Body of pancreas (tissue), 4 donors: ENCODE measurements around the gene PLEK2. TPM values are rescaled to one million over a fixed set of nuclear protein-coding genes. Genes with fewer than 3 reads are reported as not detected.

Source experiments
- ATAC-seq: fragments of 150-250 bp; one replicate; pipeline ENCODE4 v1.9.1; 2016
- DNase-seq, 4 donors: peaks; one replicate each; pipeline ENCODE4 v3.0.0-alpha.2; 2019
- H3K27ac ChIP-seq, 4 donors: fragments of 200-600 bp; sonication (generic); 1 replicate in 3 of 4; 2 replicates in 1 of 4; pipeline versions ENCODE4 v1.5.1 to v1.6.1; 2016 to 2019; ENCODE audit warnings: mild to moderate bottlenecking in 1 of 4, mixed read lengths in 1 of 4, moderate library complexity in 1 of 4
- H3K27me3 ChIP-seq, 2 donors: fragments of 200-600 bp; sonication (generic); one replicate each; pipeline ENCODE4 v1.6.0; 2016; ENCODE audit warnings: mild to moderate bottlenecking in 1 of 2
- H3K36me3 ChIP-seq, 2 donors: fragments of 200-600 bp; sonication (generic); replicated peaks in 1 of 2; 2 replicates each; pipeline ENCODE4 v1.5.1; 2016; ENCODE audit warnings: low read depth in 2 of 2; ENCODE audit not compliant: insufficient read depth in 1 of 2
- H3K4me1 ChIP-seq: fragments of 200-600 bp; sonication (generic); one replicate; pipeline ENCODE4 v1.6.0; 2016
- H3K4me3 ChIP-seq, 2 donors: fragments of 200-600 bp; sonication (generic); 1 replicate in 1 of 2; 2 replicates in 1 of 2; pipeline ENCODE4 v1.5.1; 2016 to 2019
- H3K9me3 ChIP-seq, 3 donors: fragments of 200-600 bp; sonication (generic); 1 replicate in 2 of 3; 2 replicates in 1 of 3; pipeline ENCODE4 v1.5.1; 2016
- POLR2A ChIP-seq, 3 donors: fragments of 450-650 bp; IDR thresholded peaks; one replicate each; pipeline ENCODE4 v1.6.1; 2016; ENCODE audit warnings: antibody characterized with exemption in 3 of 3, mild to moderate bottlenecking in 2 of 3
- WGBS, 2 donors: methylation state at CpG; one replicate each; pipeline ENCODE4 v1.1.5; 2017; 5-methylcytosine and 5-hydroxymethylcytosine counted together
- intact Hi-C: fragments of 100-400 bp; cut with DNase I; formaldehyde crosslinking; loops from one replicate; pipeline ENCODE4 v1.15.1; 2023
- total RNA-seq, 2 donors: library from RNA; depleted of rRNA; stranded (reverse); fragments of >200 nt; gene quantifications; one replicate each; pipeline ENCODE4 v1.1.0, GENCODE V29; 2016
- TF ChIP-seq, protein P1 (sequence below), 7 experiments: fragments of 450-650 bp in 4 of 7; fragments of 200-600 bp in 3 of 7; sonication (generic) in 3 of 7; IDR thresholded peaks; one replicate each; pipeline ENCODE4 v1.5.1; 2016 to 2019; ENCODE audit warnings: antibody characterized with exemption in 7 of 7

Gene PLEK2
- total RNA-seq, 2 donors from 2014 or later = 7.5 to 9.2 TPM

- Histone ChIP-seq H3K9me3 (no peaks in the 10 kb centered on the region), H3K4me1 (no peaks in the 10 kb centered on the region), H3K36me3 (no peaks in the 10 kb centered on the region), H3K4me3 (no peak overlapping the region), H3K27me3 (no peaks in the 10 kb centered on the region), H3K27ac (no peak overlapping the region)
- DNase-seq (no peak), ATAC-seq (no peak)
- WGBS, 2 donors = 89 to 93% methylated on average over 9 of the region's 9 CpGs
- intact Hi-C loops = no loop called here
- TF ChIP-seq POLR2A (IDR thresholded peaks at IDR 0.05) = no peak
- TF ChIP-seq, protein P1, sequence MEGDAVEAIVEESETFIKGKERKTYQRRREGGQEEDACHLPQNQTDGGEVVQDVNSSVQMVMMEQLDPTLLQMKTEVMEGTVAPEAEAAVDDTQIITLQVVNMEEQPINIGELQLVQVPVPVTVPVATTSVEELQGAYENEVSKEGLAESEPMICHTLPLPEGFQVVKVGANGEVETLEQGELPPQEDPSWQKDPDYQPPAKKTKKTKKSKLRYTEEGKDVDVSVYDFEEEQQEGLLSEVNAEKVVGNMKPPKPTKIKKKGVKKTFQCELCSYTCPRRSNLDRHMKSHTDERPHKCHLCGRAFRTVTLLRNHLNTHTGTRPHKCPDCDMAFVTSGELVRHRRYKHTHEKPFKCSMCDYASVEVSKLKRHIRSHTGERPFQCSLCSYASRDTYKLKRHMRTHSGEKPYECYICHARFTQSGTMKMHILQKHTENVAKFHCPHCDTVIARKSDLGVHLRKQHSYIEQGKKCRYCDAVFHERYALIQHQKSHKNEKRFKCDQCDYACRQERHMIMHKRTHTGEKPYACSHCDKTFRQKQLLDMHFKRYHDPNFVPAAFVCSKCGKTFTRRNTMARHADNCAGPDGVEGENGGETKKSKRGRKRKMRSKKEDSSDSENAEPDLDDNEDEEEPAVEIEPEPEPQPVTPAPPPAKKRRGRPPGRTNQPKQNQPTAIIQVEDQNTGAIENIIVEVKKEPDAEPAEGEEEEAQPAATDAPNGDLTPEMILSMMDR (IDR thresholded peaks at IDR 0.05) = no peak
Measured at GRCh38 chr14:67397536-67397935, 14.4 kb downstream of the PLEK2 start.

DNA sequence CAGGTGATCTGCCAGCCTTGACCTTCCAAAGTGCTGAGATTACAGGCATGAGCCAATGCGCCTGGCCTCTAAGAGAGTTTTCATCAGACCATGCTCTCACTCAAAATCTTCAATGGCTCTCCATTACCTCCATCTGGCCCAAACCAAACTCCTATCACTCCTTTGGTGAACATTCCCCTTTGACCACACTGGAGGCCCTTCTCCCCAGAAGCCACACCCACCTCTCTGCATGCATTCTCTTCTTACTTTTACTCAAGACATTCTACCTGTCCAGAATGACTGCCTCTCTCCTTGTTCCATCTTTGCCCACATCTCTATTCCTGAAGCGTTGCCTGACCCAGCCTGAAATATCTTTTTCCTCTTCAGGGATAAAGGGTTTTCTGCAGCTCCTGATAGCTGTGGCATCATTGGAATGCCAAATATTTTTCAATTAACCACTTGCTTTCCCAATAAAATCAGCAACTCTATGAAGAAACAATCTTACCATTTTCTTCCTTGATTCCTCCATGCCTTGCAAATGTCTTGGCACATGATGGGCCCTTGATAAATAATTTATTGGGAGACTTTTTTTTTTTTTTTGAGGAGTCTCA is 15.5 kb downstream of the PLEK2 start:
- no peaks in the 10 kb centered on the region for H3K27me3 ChIP-seq
- no peaks in the 10 kb centered on the region for H3K9me3 ChIP-seq
- ATAC-seq (no peak), DNase-seq (no peak)
- H3K4me1 ChIP-seq = no peaks in the 10 kb centered on the region
- H3K27ac ChIP-seq = no peak overlapping the region
- intact Hi-C loops = no loop called here
- no peaks in the 10 kb centered on the region for H3K36me3 ChIP-seq
- H3K4me3 ChIP-seq = no peak overlapping the region
- 72 to 74% methylated on average over 2 of the region's 2 CpGs for WGBS, 2 donors
- no peak for TF ChIP-seq POLR2A (IDR thresholded peaks at IDR 0.05)
- TF ChIP-seq, protein P1 (IDR thresholded peaks at IDR 0.05) = no peak

- no peaks in the 10 kb centered on the region for H3K9me3 ChIP-seq
- 79 to 85% methylated on average over 5 of the region's 5 CpGs for WGBS, 2 donors
Measured at GRCh38 chr14:67395876-67396189, 16.1 kb downstream of the PLEK2 start.

GRCh38 chr14:67395086-67395875 is 16.7 kb downstream of the PLEK2 start:
- Histone ChIP-seq H3K36me3 (no peaks in the 10 kb centered on the region), H3K9me3 (no peaks in the 10 kb centered on the region), H3K4me1 (no peaks in the 10 kb centered on the region), H3K4me3 (no peak overlapping the region), H3K27me3 (no peaks in the 10 kb centered on the region), H3K27ac (no peak overlapping the region)
- intact Hi-C loops = no loop called here
- 73 to 79% methylated on average over 13 to 15 of the region's 16 CpGs for WGBS, 2 donors
- TF ChIP-seq POLR2A (IDR thresholded peaks at IDR 0.05) = no peak
- TF ChIP-seq, protein P1 (IDR thresholded peaks at IDR 0.05) = no peak
- DNase-seq (no peak), ATAC-seq (no peak)

More at GRCh38 chr14:67395876-67396189, 16.1 kb downstream of the PLEK2 start:
- no peaks in the 10 kb centered on the region for H3K4me1 ChIP-seq
- no peak for ATAC-seq
- H3K36me3 ChIP-seq = no peaks in the 10 kb centered on the region
- H3K27me3 ChIP-seq = no peaks in the 10 kb centered on the region
- no peak overlapping the region for H3K4me3 ChIP-seq
- no peak overlapping the region for H3K27ac ChIP-seq
- TF ChIP-seq, protein P1 (IDR thresholded peaks at IDR 0.05) = no peak
- TF ChIP-seq POLR2A (IDR thresholded peaks at IDR 0.05) = no peak
- DNase-seq = no peak
- intact Hi-C loops = no loop called here

DNA sequence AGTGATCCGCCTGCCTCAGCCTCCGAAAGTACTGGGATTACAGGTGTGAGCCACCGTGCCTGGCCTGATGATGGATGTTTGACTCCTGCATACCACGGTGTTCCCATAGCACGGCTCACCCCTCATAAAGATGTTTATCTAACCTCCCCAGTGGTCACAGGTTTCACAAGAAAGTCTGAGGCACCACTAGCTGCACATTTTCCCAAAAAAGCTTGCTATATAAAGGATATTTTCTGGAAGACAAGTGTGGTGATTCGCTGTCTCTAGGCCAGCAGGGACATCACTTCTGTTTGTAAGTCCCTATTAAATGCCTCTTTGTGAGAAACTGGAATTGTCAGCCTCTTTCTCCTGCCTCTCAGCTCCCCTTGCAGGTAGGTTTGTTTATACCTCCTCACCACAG is 18.3 kb downstream of the PLEK2 start:
- Histone ChIP-seq H3K4me3 (no peak overlapping the region), H3K27me3 (no peaks in the 10 kb centered on the region), H3K4me1 (no peaks in the 10 kb centered on the region), H3K9me3 (no peaks in the 10 kb centered on the region), H3K36me3 (no peaks in the 10 kb centered on the region), H3K27ac (no peak overlapping the region)
- intact Hi-C loops = no loop called here
- 60 to 79% methylated on average over 6 of the region's 6 CpGs for WGBS, 2 donors
- ATAC-seq (no peak), DNase-seq (no peak)
- TF ChIP-seq POLR2A (IDR thresholded peaks at IDR 0.05) = no peak
- TF ChIP-seq, protein P1 (IDR thresholded peaks at IDR 0.05) = no peak
